ENCODE measurements around the gene PCBD1.

DNA sequence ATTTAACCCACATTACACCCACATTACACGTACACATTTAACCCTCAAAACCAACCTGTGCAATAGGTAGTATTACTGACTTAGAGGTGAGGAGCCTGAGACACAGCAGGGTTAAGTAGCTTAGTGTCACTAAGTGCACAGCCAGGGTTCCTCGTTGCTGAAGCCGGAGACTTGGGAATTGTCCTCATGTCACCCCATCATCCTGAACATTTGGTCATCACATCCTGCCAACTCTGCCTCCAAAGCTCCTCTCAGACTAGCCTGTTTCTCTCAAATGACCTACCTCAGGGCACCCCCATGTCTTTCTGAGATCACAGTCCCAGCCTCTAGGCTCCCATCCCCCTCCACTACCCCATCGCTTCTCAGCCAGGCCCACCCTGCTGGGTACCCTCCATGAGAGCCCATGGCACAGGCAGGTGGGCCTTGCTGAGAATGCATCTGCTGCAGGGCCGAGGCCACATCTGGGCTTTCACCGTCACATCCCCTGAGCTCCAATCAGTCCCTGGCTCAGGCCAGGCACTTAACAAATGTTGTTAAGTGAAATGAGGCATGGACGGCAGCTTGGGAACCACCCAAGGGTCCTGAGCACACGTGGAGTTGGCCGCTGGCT lies 21.1 kb upstream of the PCBD1 start:
- TF ChIP-seq CTCF (IDR thresholded peaks at IDR 0.05) (no peak), EP300 (IDR thresholded peaks at IDR 0.05) (no peak)
